ENCODE measurements around the gene BICC1. TPM values are rescaled to one million over a fixed set of nuclear protein-coding genes. Genes with fewer than 3 reads are reported as not detected.

BICC1 gene
- total and polyA plus RNA-seq, 2 donors (not counting 3 experiments of a cell fraction or from before 2014, with no cell fraction given) = 0.06 to 0.29 TPM

DNA sequence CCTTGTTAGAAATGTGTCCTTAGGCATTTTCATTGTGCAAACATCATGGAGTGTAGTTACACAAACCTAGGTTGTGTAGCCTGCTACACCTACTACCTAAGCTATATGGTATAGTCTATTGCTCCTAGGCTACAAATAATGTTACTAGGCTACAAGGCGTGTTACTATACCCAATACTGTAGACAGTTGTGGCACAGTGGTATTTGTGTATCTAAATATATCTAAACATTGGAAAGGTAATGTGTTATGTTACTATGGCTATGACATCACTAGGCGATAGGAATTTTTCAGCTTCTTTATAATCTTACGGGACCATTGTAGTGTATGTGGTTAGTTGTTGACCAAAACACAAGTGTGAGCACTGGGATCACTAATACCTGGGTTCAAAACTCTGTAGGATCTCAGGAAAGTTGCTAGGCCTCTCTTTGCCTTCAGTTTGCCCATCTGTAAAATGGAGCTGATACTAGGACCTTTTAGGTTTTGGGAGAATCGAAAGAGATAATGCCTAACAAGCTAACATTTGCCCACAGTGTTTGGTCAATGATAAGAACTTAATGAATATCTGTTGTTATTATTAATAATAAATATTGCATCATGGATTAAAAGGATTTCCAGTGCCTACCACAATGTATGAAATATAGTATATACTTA, 2.7 kb downstream of the BICC1 start:
- BruUV-seq (replicated peaks) = no TSS peak
- Histone ChIP-seq H3K27me3 (ENCODE audit: control insufficient read depth in 2 of 2, insufficient read depth in 2 of 2, low read length in 2 of 2) (peaks cover 16 to 43% of the 10 kb centered on the region in 2 experiments), H3K9ac (replicated peaks; ENCODE audit: extremely low read depth, insufficient read depth, low read length) (no peak overlapping the region), H4K20me1 (replicated peaks; ENCODE audit: control insufficient read depth, extremely low read depth, insufficient read depth, low read length) (no peaks in the 10 kb centered on the region), H3K9me3 (replicated peaks; ENCODE audit: control insufficient read depth, insufficient read depth, low read length) (no peaks in the 10 kb centered on the region), H3K4me3 (replicated peaks in 1 of 3; ENCODE audit: insufficient read depth in 1 of 3, low read depth in 1 of 3, low read length in 3 of 3) (no peak overlapping the region), H3K27ac (ENCODE audit: insufficient read depth, low read depth, low read length) (no peak overlapping the region), H3K4me2 (ENCODE audit: insufficient read depth, low read length) (no peak overlapping the region), H3K36me3 (ENCODE audit: control insufficient read depth in 2 of 2, extremely low read depth in 1 of 2, insufficient read depth in 2 of 2, low read length in 2 of 2) (no peaks in the 10 kb centered on the region), H2AFZ (ENCODE audit: low read depth, low read length) (no peak overlapping the region), H3K9me1 (replicated peaks; ENCODE audit: control insufficient read depth, extremely low read depth, insufficient read depth, low read length) (no peaks in the 10 kb centered on the region), H3K4me1 (ENCODE audit: control insufficient read depth, extremely low read depth, insufficient read depth, low read length) (peaks cover 10% of the 10 kb centered on the region), H3K79me2 (ENCODE audit: control insufficient read depth, insufficient read depth, low read length) (no peaks in the 10 kb centered on the region)
- ChIA-PET CTCF (no interaction called here), POLR2A (no interaction called here)
- dilution Hi-C loops (cut with MboI; ENCODE audit: extremely low pct_ligation_motif_present, low sequenced_read_pairs) (no loop called here), intact Hi-C loops (cut with micrococcal nuclease) (loop anchor here (10.0 kb wide), 1 partner anchor 211 kb away; no protein-coding TSS in a partner anchor)
- DNase-seq (ENCODE audit: low read depth, low spot score) (no peak), FAIRE-seq (no peak)
- no peak for TF ChIP-seq EZH2 (IDR thresholded peaks at IDR 0.05; ENCODE audit: borderline replicate concordance, low read depth, low read length, severe bottlenecking)
- TF ChIP-seq JUN (IDR thresholded peaks at IDR 0.05; ENCODE audit: borderline replicate concordance, insufficient read depth, insufficient read length, low read depth) = no peak
- TF ChIP-seq GATA2 (IDR thresholded peaks at IDR 0.05; ENCODE audit: insufficient read depth, insufficient read length, low read depth, low read length) = no peak
- TF ChIP-seq FOS (IDR thresholded peaks at IDR 0.05; ENCODE audit: borderline replicate concordance, insufficient read depth, low read length) = no peak
- no peak for TF ChIP-seq POLR2A (IDR thresholded peaks at IDR 0.05; ENCODE audit: low read depth, low read length)
- TF ChIP-seq MYC (IDR thresholded peaks at IDR 0.05; ENCODE audit: low read depth, low read length) = no peak
- no peak for TF ChIP-seq POLR2AphosphoS5 (IDR thresholded peaks at IDR 0.05; ENCODE audit: insufficient read depth, low read depth, low read length)
- TF ChIP-seq, protein P1, sequence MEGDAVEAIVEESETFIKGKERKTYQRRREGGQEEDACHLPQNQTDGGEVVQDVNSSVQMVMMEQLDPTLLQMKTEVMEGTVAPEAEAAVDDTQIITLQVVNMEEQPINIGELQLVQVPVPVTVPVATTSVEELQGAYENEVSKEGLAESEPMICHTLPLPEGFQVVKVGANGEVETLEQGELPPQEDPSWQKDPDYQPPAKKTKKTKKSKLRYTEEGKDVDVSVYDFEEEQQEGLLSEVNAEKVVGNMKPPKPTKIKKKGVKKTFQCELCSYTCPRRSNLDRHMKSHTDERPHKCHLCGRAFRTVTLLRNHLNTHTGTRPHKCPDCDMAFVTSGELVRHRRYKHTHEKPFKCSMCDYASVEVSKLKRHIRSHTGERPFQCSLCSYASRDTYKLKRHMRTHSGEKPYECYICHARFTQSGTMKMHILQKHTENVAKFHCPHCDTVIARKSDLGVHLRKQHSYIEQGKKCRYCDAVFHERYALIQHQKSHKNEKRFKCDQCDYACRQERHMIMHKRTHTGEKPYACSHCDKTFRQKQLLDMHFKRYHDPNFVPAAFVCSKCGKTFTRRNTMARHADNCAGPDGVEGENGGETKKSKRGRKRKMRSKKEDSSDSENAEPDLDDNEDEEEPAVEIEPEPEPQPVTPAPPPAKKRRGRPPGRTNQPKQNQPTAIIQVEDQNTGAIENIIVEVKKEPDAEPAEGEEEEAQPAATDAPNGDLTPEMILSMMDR (IDR thresholded peaks at IDR 0.05; ENCODE audit: extremely low read depth in 1 of 2, insufficient read depth in 1 of 2, low read depth in 1 of 2, low read length in 2 of 2) = no peak
- TF ChIP-seq, protein P2, sequence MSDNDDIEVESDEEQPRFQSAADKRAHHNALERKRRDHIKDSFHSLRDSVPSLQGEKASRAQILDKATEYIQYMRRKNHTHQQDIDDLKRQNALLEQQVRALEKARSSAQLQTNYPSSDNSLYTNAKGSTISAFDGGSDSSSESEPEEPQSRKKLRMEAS (IDR thresholded peaks at IDR 0.05; ENCODE audit: insufficient read depth, insufficient read length) = no peak
